ENCODE measurements around the gene DCTN5.

DNA sequence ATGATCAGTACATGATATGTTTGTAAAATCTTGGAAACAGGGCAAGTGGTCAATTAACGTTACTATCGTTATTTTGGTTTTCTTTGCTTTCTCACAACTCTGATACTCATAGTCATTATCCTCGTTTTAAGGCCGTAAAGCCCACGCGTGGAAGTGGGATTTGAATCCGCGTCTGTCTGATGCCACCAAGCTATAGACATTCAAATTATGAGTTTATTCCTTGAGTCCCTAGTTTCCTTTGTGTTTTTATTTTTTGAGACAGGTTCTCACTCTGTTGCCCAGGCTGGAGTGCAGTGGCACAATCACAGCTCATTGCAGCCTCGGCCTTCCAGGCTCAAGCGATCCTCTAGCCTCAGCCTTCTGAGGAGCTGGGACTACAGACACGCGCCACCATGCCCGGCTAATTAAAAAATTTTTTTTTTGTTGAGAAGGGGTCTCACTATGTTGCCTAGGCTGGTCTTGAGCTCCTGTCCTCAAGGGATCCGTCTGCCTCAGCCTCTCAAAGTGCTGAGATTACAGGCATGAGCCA is 1.0 kb downstream of the DCTN5 start:
- TF ChIP-seq POLR2A (IDR thresholded peaks at IDR 0.05; ENCODE audit: low read depth, low read length) (no peak), EZH2 (IDR thresholded peaks at IDR 0.05; ENCODE audit: borderline replicate concordance, low read depth, low read length, severe bottlenecking) (no peak)
- TF ChIP-seq, protein P1, sequence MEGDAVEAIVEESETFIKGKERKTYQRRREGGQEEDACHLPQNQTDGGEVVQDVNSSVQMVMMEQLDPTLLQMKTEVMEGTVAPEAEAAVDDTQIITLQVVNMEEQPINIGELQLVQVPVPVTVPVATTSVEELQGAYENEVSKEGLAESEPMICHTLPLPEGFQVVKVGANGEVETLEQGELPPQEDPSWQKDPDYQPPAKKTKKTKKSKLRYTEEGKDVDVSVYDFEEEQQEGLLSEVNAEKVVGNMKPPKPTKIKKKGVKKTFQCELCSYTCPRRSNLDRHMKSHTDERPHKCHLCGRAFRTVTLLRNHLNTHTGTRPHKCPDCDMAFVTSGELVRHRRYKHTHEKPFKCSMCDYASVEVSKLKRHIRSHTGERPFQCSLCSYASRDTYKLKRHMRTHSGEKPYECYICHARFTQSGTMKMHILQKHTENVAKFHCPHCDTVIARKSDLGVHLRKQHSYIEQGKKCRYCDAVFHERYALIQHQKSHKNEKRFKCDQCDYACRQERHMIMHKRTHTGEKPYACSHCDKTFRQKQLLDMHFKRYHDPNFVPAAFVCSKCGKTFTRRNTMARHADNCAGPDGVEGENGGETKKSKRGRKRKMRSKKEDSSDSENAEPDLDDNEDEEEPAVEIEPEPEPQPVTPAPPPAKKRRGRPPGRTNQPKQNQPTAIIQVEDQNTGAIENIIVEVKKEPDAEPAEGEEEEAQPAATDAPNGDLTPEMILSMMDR (IDR thresholded peaks at IDR 0.05; ENCODE audit: extremely low read depth in 1 of 2, insufficient read depth in 1 of 2, low read depth in 1 of 2, low read length in 2 of 2), result no peak
